Fibroblast of pulmonary artery (primary cell): ENCODE data around the gene SUN1.
A peak's percentile ranks its signal among the peaks of the same experiment; 100 is the strongest.

Experiments used
- DNase-seq: peaks from one replicate; pipeline ENCODE4 v3.0.0-alpha.2; 2010; ENCODE audit warnings: low read depth
- H3K4me3 ChIP-seq: replicated peaks from 2 replicates; pipeline ENCODE4 v1.5.1; 2011; ENCODE audit warnings: low read depth, mild to moderate bottlenecking, control low read depth, low read length, moderate library complexity
- CTCF ChIP-seq: IDR thresholded peaks from 2 replicates; pipeline ENCODE4 v1.5.1; 2011; ENCODE audit warnings: mild to moderate bottlenecking, control low read depth, low read length, inconsistent platforms; ENCODE audit errors: missing control alignments

SUN1 gene

GRCh38 chr7:875476-876076 is 43.3 kb downstream of the SUN1 start:
- peak overlapping the region; percentile 37 for H3K4me3 ChIP-seq
- TF ChIP-seq CTCF = no peak
- no peak for DNase-seq

GRCh38 chr7:876077-876971 is 44.0 kb downstream of the SUN1 start, which contains the start of gene GET4:
TSS of gene GET4 (plus strand) at chr7:876554. CDS start at chr7:876646, 92 bp downstream.
- no peak for TF ChIP-seq CTCF
- H3K4me3 ChIP-seq = peak within 1 kb of the TSS; percentile 87
- peak; percentile 96 for DNase-seq

DNA sequence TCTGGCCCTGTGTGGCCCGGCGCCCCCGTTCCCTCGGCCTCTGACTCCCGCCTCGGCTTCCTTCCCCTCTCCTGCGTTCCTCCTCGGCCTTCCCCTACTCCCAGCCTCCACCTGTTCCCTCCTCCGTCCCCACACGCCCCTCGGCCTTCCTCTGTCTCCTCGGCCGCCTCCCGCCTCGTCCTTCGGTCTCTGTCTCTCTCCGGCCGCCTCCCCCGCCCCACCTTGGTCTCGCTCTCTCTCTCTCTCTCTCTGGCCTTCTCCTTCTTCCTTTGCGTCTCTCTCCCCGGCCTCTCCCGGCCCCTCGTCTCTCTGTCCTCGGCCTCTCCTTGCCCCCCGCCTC is 44.7 kb downstream of the SUN1 start:
- DNase-seq = no peak
- TF ChIP-seq CTCF = no peak

DNA sequence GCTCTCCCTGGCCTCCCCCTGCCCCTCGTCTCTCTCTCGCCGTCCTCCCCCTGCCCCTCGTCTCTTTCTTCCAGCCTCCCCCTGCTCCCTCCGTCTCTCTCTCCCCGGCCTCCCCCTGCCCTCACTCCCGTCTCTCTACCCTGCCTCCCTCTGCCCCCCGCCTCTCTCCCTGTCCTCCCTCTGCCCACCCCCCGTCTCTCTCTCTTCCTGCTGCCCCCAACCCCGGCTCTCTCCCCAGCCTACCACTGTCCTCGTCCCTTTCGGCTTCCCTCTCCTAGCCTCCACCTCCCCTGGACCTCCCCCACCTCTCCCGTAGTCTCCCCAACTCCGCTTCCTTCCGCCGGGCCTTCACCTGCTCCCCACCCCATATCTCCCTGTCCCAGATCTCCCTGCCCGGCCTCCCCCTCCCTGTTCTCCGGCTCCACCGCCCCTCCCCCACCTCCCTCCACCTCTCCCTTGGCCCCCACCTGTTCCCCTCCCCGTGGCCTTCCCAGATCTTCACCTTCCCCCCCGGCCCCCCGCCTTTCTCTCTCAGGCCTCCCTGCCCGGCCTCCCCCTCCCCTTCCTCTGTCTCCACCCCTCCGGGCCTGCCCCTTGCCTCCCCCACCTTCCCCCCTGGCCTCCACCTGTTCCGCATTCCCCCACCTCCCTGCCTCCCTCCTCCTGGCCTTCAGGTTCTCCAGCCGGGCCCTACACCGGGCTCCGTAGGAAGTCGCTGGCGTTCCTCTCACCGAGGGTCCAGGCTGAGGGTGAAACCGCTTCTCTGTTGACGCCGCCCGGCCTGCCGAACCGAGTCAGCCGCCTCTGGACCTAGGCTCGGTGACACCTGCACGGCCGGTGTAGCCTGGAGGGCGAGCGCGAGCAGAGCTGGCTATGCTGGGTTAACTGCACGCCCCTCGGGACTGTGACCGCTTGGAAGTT is 45.3 kb downstream of the SUN1 start:
- H3K4me3 ChIP-seq = peak overlapping the region; percentile 87
- DNase-seq = no peak

More for the DNA sequence above, 44.7 kb downstream of the SUN1 start:
- peak overlapping the region; percentile 87 for H3K4me3 ChIP-seq

GRCh38 chr7:879093-879492 is 46.8 kb downstream of the SUN1 start:
- no peak overlapping the region for H3K4me3 ChIP-seq
- no peak for DNase-seq
- TF ChIP-seq CTCF = no peak

More for the DNA sequence above, 45.3 kb downstream of the SUN1 start:
- no peak for TF ChIP-seq CTCF

GRCh38 chr7:879706-880105 is 47.4 kb downstream of the SUN1 start:
- DNase-seq = no peak
- H3K4me3 ChIP-seq = no peak overlapping the region
- no peak for TF ChIP-seq CTCF
